Tibial nerve (tissue), 4 donors: ENCODE data around the gene MYBPC1.

Experiments
- CTCF ChIP-seq, 5 experiments: fragments of 200-600 bp in 3 of 5; fragments of 450-650 bp in 2 of 5; sonication (generic) in 3 of 5; IDR thresholded peaks; one replicate each; pipeline ENCODE4 v1.5.1; 2016 to 2019; ENCODE audit warnings: antibody characterized with exemption in 5 of 5, mild to moderate bottlenecking in 3 of 5, moderate library complexity in 2 of 5
- EP300 ChIP-seq, 2 donors: sonication (generic); formaldehyde crosslinking; IDR thresholded peaks; one replicate each; pipeline ENCODE4 v1.6.1; 2017; ENCODE audit warnings: antibody characterized with exemption in 2 of 2, mild to moderate bottlenecking in 1 of 2
- POLR2A ChIP-seq, 2 donors: fragments of 450-650 bp; IDR thresholded peaks; one replicate each; pipeline ENCODE4 v1.6.1; 2017; ENCODE audit warnings: antibody characterized with exemption in 2 of 2, mild to moderate bottlenecking in 2 of 2, moderate library complexity in 2 of 2

- TF ChIP-seq POLR2A (IDR thresholded peaks at IDR 0.05) (no peak), CTCF (IDR thresholded peaks at IDR 0.05) (no peak), EP300 (IDR thresholded peaks at IDR 0.05) (no peak)
Measured at GRCh38 chr12:101707131-101707782, 112.5 kb downstream of the MYBPC1 start.
